GM12872 (cell line): ENCODE data around the gene TM7SF2.

ENCODE experiments used
- TF ChIP-seq, protein P1 (sequence below): IDR thresholded peaks from 3 replicates; pipeline ENCODE4 v1.5.1; 2011; ENCODE audit warnings: low read depth, mild to moderate bottlenecking, low read length, moderate library complexity; ENCODE audit not compliant: insufficient read depth

TM7SF2 gene

DNA sequence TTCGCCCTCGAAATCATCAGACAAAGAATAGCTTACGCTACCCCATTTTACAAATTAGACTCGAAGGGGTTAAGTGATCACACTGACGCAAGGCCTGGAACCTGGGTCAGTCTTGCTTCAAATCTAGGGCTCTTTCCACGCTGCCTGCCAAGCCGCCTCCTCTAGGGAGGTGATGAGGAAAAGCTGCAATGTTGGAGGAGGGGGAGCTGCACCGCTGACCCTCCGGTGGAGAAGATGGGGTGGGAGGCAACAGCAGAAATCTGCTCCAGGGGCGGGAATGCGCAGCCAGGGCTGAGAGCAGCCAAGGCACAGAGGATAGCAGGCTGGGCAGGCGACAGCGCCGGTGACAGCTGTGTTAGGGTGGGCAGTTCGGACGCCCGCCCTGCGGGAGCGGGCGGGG is 22.1 kb downstream of the TM7SF2 start:
- TF ChIP-seq, protein P1, sequence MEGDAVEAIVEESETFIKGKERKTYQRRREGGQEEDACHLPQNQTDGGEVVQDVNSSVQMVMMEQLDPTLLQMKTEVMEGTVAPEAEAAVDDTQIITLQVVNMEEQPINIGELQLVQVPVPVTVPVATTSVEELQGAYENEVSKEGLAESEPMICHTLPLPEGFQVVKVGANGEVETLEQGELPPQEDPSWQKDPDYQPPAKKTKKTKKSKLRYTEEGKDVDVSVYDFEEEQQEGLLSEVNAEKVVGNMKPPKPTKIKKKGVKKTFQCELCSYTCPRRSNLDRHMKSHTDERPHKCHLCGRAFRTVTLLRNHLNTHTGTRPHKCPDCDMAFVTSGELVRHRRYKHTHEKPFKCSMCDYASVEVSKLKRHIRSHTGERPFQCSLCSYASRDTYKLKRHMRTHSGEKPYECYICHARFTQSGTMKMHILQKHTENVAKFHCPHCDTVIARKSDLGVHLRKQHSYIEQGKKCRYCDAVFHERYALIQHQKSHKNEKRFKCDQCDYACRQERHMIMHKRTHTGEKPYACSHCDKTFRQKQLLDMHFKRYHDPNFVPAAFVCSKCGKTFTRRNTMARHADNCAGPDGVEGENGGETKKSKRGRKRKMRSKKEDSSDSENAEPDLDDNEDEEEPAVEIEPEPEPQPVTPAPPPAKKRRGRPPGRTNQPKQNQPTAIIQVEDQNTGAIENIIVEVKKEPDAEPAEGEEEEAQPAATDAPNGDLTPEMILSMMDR: no peak

DNA sequence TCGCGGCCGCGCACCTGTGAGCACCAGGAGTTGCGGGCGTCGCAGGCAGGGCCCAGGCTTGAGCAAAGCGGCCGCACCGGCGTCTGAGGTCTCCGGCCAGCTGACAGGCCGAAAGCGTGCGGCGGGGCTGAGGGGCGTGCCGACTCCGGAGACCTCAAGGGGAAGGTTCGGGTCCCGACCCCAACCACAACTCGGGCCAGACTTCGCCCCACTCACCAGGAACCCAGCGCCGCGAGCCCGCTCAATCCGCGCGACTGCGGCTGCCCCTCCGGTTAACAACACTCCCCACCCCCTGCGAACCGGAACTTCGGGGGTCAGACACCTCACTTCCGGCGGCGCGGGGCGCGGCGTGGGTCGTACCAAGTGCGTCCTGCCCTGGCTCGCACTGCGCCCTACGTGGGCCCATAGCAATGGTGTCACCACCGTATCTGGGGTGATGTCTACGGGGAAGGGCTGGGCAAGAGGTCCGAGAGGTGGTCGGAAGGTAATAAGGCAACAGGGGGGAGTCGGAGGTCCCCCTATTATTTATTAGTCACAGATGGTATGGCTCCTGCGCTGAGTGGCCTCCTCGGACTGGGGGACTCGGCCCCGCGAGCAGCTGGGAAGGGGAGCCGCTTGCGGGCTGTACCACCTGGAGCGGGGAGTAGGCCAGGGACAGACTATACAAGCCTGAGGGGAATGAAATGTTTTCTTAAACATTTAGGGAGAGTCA is 22.7 kb downstream of the TM7SF2 start, which contains the start of gene SYVN1:
TSS of gene SYVN1 (minus strand) at position 280 of the 712 bp plus-strand sequence. CDS start 918 bp downstream, outside the sequence.
- TF ChIP-seq, protein P1: no peak

DNA sequence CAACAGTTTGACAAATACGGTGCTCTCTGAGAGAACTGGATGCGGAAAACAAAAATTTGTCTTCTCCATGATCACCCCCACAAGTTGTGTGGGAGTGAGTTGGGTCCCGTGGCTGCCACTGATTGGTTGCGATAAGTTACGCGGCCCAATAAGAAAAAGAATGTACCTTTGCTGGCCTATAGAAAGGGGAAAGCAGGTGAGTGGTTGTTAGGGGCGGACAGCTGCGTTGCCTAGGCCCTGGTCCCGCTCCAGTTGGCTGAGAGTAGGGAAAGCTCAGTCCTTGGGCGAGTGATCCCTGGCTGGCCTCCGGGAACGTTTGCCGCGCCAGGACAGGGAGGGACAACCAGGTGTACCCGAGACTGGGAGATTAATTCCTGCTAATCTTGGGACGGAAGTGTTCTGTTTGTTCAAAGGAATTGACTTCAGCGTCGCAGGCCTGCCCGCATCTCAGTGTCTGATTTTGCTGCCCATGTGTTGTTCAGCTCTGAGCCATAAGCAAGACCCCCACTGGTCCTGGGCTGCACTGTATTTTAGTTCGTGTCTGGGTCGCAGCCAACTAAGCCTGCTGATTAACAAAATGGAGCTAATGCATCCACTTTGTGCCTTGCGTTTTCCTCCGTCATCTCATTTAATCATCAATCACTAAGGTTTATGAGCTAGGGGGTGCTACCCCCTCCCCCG is 23.4 kb downstream of the TM7SF2 start:
- TF ChIP-seq, protein P1: no peak

DNA sequence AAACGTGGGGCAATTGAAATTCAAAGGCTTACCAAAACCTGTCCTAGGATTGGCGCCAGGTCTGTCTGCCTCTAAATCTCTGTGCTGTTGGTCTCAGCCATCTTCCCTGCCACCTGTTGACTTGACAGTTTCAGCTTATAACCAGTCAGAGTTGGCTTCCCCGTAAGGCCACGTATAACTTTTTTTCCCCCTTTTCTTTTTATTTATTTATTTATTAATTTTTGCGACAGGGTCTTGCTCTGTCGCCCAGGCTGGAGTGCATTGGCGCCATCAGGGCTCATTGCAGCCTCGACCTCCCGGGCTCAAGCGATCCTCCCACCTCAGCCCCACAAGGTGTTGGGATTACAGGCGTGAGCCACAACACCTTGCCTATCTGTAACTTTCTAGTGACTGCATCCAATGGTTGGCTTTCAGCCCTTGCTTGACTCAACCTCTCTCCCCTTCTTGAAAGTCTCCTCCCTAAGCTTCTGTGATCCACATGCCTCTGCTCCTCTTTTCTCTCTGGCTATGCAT is 24.0 kb downstream of the TM7SF2 start:
- TF ChIP-seq, protein P1: no peak

DNA sequence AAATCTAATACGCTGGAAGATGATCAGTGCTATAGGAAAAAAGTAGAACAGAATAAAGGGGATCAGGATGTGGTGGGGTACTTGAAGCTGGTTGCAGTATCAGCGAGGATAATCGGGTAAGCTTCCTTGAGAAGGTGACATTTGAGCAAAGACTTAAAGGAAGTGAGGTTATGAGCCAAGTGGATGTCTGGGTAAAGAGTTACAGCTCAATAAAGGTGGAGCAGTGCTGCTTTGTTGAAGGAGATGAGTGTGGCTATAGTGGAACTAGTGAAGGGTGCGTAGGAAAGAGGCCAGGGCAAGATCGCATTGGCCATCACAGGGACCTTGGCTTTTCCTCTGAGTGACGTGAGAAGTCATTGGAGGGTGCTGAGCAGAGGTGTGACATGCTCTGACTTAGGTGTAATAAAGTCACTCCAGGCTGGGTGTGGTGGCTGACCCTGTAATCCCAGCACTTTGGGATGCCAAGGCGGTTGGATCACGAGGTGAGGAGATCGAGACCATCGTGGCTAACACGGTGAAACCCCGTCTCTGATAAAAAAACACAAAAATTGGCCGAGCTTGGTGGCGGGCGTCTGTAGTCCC is 24.9 kb downstream of the TM7SF2 start:
- TF ChIP-seq, protein P1: no peak

DNA sequence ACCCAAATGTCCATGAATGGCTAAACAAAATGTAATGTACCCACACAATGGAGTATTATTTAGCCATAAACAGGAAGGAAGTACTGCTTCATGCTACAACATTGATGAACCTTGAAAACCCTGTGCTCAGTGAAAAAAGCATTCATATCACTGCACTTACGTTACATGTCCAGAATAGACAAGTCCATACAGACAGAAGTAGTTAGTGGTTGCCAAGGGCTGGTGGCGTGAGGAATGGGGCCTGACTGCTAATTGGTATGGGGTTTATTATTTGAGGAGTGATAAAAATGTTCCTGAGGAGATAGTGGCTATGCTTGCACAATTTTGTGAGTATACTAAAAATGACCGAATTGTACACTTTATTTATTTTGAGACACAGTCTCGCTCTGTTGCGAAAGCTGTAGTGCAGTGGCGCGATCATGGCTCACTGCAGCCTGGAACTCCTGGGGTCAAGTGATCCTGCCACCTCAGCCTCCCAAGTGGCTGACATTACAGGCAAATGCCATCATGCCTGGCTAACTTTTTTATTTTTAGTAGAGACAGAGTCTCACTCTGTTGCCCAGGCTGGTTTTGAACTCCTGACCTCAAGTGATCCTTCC is 30.3 kb downstream of the TM7SF2 start:
- TF ChIP-seq, protein P1: no peak
